IMR-90 (cell line): ENCODE data around the gene NCAM1. TPM values are rescaled to one million over a fixed set of nuclear protein-coding genes. Genes with fewer than 3 reads are reported as not detected.

Experiments
- ATAC-seq: fragments of 200-7000 bp; cut with Tn5 transposase; 2 replicates; pipeline ENCODE4 v1.9.1; 2020; ENCODE audit warnings: low read depth, mild to moderate bottlenecking, moderate library complexity
- BruUV-seq: library from RNA; stranded (reverse); fragments of 400-500 nt; replicated peaks from 2 replicates; lab custom pipeline; 2021; lab: Mats Ljungman, UMichigan
- CTCF ChIA-PET: fragments of 300-600 bp; formaldehyde crosslinking; extraction: SDS; loops from one replicate; lab custom pipeline; 2021; ENCODE audit warnings: antibody characterized with exemption; lab: Yijun Ruan, JAX
- POLR2A ChIA-PET: fragments of 300-600 bp; sonication (Branson Sonifier 250); formaldehyde crosslinking; loops from one replicate; lab custom pipeline; 2022; ENCODE audit warnings: antibody characterized with exemption; ENCODE audit not compliant: unreplicated experiment; lab: Charles Lee
- DNase-seq: peaks from one replicate; pipeline ENCODE4 v3.0.0; 2013
- H2AFZ ChIP-seq: replicated peaks from 2 replicates; pipeline ENCODE3; 2013; ENCODE audit warnings: low read length, mild to moderate bottlenecking; ENCODE audit not compliant: poor library complexity
- H2AK5ac ChIP-seq: 2 replicates; pipeline ENCODE4 v1.6.1; 2013; ENCODE audit warnings: low read depth, low read length, inconsistent platforms
- H2AK9ac ChIP-seq: replicated peaks from 2 replicates; pipeline ENCODE3; 2013; ENCODE audit warnings: mild to moderate bottlenecking, low read depth, low read length, moderate library complexity; ENCODE audit not compliant: poor library complexity
- H2BK120ac ChIP-seq: 2 replicates; pipeline ENCODE4 v1.6.1; 2013; ENCODE audit warnings: low read depth, low read length, inconsistent platforms
- H2BK15ac ChIP-seq: 3 replicates; pipeline ENCODE4 v1.6.1; 2013; ENCODE audit warnings: low read depth, low read length, inconsistent platforms
- H2BK20ac ChIP-seq: 2 replicates; pipeline ENCODE4 v1.6.1; 2013; ENCODE audit warnings: low read depth, mild to moderate bottlenecking, inconsistent platforms, low read length, moderate library complexity
- H2BK5ac ChIP-seq: 2 replicates; pipeline ENCODE4 v1.6.1; 2013; ENCODE audit warnings: mild to moderate bottlenecking, low read depth, low read length, inconsistent platforms; ENCODE audit not compliant: poor library complexity, severe bottlenecking
- H3K14ac ChIP-seq: replicated peaks from 2 replicates; pipeline ENCODE4 v1.6.1; 2013; ENCODE audit warnings: low read depth, low read length, inconsistent platforms
- H3K18ac ChIP-seq: 2 replicates; pipeline ENCODE4 v1.6.1; 2013; ENCODE audit warnings: low read depth, low read length, control low read depth
- H3K23ac ChIP-seq: 2 replicates; pipeline ENCODE4 v1.6.1; 2013; ENCODE audit warnings: low read depth, low read length, inconsistent platforms
- H3K27ac ChIP-seq: 2 replicates; pipeline ENCODE4 v1.5.1; 2013; ENCODE audit warnings: mild to moderate bottlenecking, control low read depth, low read length; ENCODE audit not compliant: insufficient read depth
- H3K27me3 ChIP-seq: 2 replicates; pipeline ENCODE4 v1.6.1; 2013; ENCODE audit warnings: low read length; ENCODE audit not compliant: control insufficient read depth, insufficient read depth
- H3K36me3 ChIP-seq: 2 replicates; pipeline ENCODE4 v1.6.1; 2013; ENCODE audit warnings: low read length, mixed read lengths; ENCODE audit not compliant: control insufficient read depth, insufficient read depth
- H3K4ac ChIP-seq: 2 replicates; pipeline ENCODE4 v1.6.1; 2013; ENCODE audit warnings: low read depth, low read length, inconsistent platforms
- H3K4me1 ChIP-seq: 2 replicates; pipeline ENCODE4 v1.6.1; 2013; ENCODE audit warnings: low read length, mixed read lengths; ENCODE audit not compliant: control insufficient read depth, insufficient read depth
- H3K4me2 ChIP-seq: 2 replicates; pipeline ENCODE4 v1.6.1; 2013; ENCODE audit warnings: low read depth, mild to moderate bottlenecking, control low read depth, low read length, moderate library complexity
- H3K4me3 ChIP-seq: 2 replicates; pipeline ENCODE4 v1.5.1; 2013; ENCODE audit warnings: low read depth, mild to moderate bottlenecking, control low read depth, low read length, moderate library complexity; ENCODE audit not compliant: insufficient read depth
- H3K56ac ChIP-seq: 2 replicates; pipeline ENCODE4 v1.6.1; 2013; ENCODE audit warnings: low read length, inconsistent platforms; ENCODE audit not compliant: insufficient read depth; ENCODE audit errors: extremely low read depth
- H3K79me1 ChIP-seq, 2 experiments: 2 replicates each; pipeline ENCODE4 v1.6.1; 2013; ENCODE audit warnings: low read length in 2 of 2, inconsistent platforms in 1 of 2, low read depth in 1 of 2
- H3K9ac ChIP-seq: 2 replicates; pipeline ENCODE4 v1.6.1; 2013; ENCODE audit warnings: low read depth, low read length, control low read depth
- H3K9me1 ChIP-seq: 2 replicates; pipeline ENCODE4 v1.6.1; 2013; ENCODE audit warnings: low read length, inconsistent platforms; ENCODE audit not compliant: insufficient read depth
- H3K9me3 ChIP-seq: 2 replicates; pipeline ENCODE4 v1.6.1; 2013; ENCODE audit warnings: low read length; ENCODE audit not compliant: control insufficient read depth, insufficient read depth
- H4K20me1 ChIP-seq: 2 replicates; pipeline ENCODE4 v1.6.1; 2013; ENCODE audit warnings: low read length, inconsistent platforms; ENCODE audit not compliant: insufficient read depth
- H4K5ac ChIP-seq: 2 replicates; pipeline ENCODE4 v1.6.1; 2013; ENCODE audit warnings: mild to moderate bottlenecking, low read depth, low read length, control low read depth
- H4K8ac ChIP-seq, 2 experiments: 2 replicates each; pipeline ENCODE4 v1.6.1; 2013; ENCODE audit warnings: low read depth in 2 of 2, low read length in 2 of 2, control low read depth in 1 of 2, inconsistent platforms in 1 of 2
- H4K91ac ChIP-seq: 2 replicates; pipeline ENCODE4 v1.6.1; 2013; ENCODE audit warnings: low read depth, low read length, inconsistent platforms; ENCODE audit not compliant: insufficient read depth
- CEBPB ChIP-seq: IDR thresholded peaks from 2 replicates; pipeline ENCODE4 v1.6.1; 2012; ENCODE audit warnings: low read depth, low read length, improper control_type of control experiment
- CTCF ChIP-seq: conservative IDR thresholded peaks from 2 replicates; pipeline ENCODE4 v1.5.1; 2012; ENCODE audit warnings: mild to moderate bottlenecking, low read depth, low read length, improper control_type of control experiment
- ELK1 ChIP-seq: fragments of 150-350 bp; IDR thresholded peaks from 2 replicates; pipeline ENCODE4 v1.6.1; 2016; ENCODE audit warnings: low read depth, mild to moderate bottlenecking, low read length, moderate library complexity, borderline replicate concordance
- FOS ChIP-seq: fragments of 150-350 bp; IDR thresholded peaks from 2 replicates; pipeline ENCODE4 v1.6.1; 2016; ENCODE audit warnings: low read depth, low read length
- MAFK ChIP-seq: IDR thresholded peaks from 2 replicates; pipeline ENCODE4 v1.6.1; 2012; ENCODE audit warnings: low read depth, low read length, improper control_type of control experiment
- MXI1 ChIP-seq: IDR thresholded peaks from 2 replicates; pipeline ENCODE4 v1.6.1; 2012; ENCODE audit warnings: low read depth, mild to moderate bottlenecking, low read length, moderate library complexity, borderline replicate concordance
- SMC3 ChIP-seq: fragments of 150-350 bp; IDR thresholded peaks from 2 replicates; pipeline ENCODE4 v1.6.1; 2016; ENCODE audit warnings: low read depth, mild to moderate bottlenecking, antibody characterized with exemption, low read length, moderate library complexity
- USF2 ChIP-seq: fragments of 150-350 bp; IDR thresholded peaks from 2 replicates; pipeline ENCODE4 v1.6.1; 2017; ENCODE audit warnings: mild to moderate bottlenecking, antibody characterized with exemption, low read length, low read depth
- WGBS, 2 experiments: methylation state at CpG; one replicate each; pipeline versions ENCODE4 v1.1.5 to v1.1.7; 2013; ENCODE audit warnings: missing lambda C conversion rate in 2 of 2; ENCODE audit not compliant: insufficient read length in 1 of 2; ENCODE audit errors: extremely low coverage in 2 of 2; 5-methylcytosine and 5-hydroxymethylcytosine counted together
- dilution Hi-C: fragments of 300-500 bp; cut with HindIII; formaldehyde crosslinking; loops from one replicate; pipeline ENCODE4 v1.14.3; 2018; ENCODE audit warnings: low sequenced_read_pairs; ENCODE audit not compliant: unreplicated experiment
- in situ Hi-C: fragments of 300-500 bp; cut with MboI; formaldehyde crosslinking; loops from 3 replicates; pipeline ENCODE4 v1.14.3; 2019; ENCODE audit warnings: low sequenced_read_pairs, inconsistent platforms, mixed read lengths
- intact Hi-C: fragments of 100-400 bp; cut with micrococcal nuclease; formaldehyde crosslinking; loops from 2 replicates; pipeline ENCODE4 v1.10.0; 2022
- polyA plus RNA-seq, 3 experiments: library from polyadenylated mRNA; depleted of rRNA; stranded (reverse); fragments of >200 nt; gene quantifications; 2 replicates each; pipeline ENCODE4 v1.2.3, GENCODE V29; 2012; ENCODE audit warnings: low replicate concordance in 1 of 3
- total RNA-seq: library from RNA; depleted of rRNA; stranded (reverse); fragments of >200 nt; gene quantifications from 2 replicates; pipeline ENCODE4 v1.2.3, GENCODE V29; 2012

Gene NCAM1
- total and polyA plus RNA-seq, 2 of the 4 experiments (the other 2 are of a cell fraction): 0.09 to 0.18 TPM

GRCh38 chr11:113057038-113057437 is 95.8 kb downstream of the NCAM1 start:
- dilution Hi-C loops: no loop called here
- Histone ChIP-seq H3K4me2 (no peak overlapping the region), H3K4ac (no peak overlapping the region), H3K27me3 (no peaks in the 10 kb centered on the region), H3K9me1 (no peaks in the 10 kb centered on the region), H3K9ac (no peak overlapping the region), H3K36me3 (no peaks in the 10 kb centered on the region), H3K23ac (no peak overlapping the region), H3K18ac (no peak overlapping the region), H3K27ac (no peak overlapping the region), H4K5ac (no peak overlapping the region), H3K56ac (no peak overlapping the region), H4K20me1 (no peaks in the 10 kb centered on the region), H4K91ac (no peak overlapping the region), H3K9me3 (peaks cover 5% of the 10 kb centered on the region), H2BK20ac (no peak overlapping the region), H4K8ac (no peak overlapping the region), H2AFZ (no peak overlapping the region), H3K14ac (no peak overlapping the region), H2BK15ac (no peak overlapping the region), H2AK9ac (no peak overlapping the region), H3K4me1 (no peaks in the 10 kb centered on the region), H2BK120ac (no peak overlapping the region), H2AK5ac (no peak overlapping the region), H3K4me3 (no peak overlapping the region), H3K79me1 (no peaks in the 10 kb centered on the region), H2BK5ac (no peak overlapping the region)
- CTCF ChIA-PET: no interaction called here
- WGBS, 2 experiments: no CpG with 5 or more reads among the region's 2 CpGs
- TF ChIP-seq CEBPB (no peak), MXI1 (no peak), FOS (no peak), MAFK (no peak), USF2 (no peak), CTCF (no peak), ELK1 (no peak), SMC3 (no peak)
- POLR2A ChIA-PET: no interaction called here
- no peak for ATAC-seq
- intact Hi-C loops: no loop called here
- DNase-seq: no peak
- in situ Hi-C loops: no loop called here
- BruUV-seq: no TSS peak
